Cardiac muscle cell (in vitro differentiated cells and primary cell): Measurements from ENCODE around the gene CCL21. TPM values are rescaled to one million over a fixed set of nuclear protein-coding genes. Genes with fewer than 3 reads are reported as not detected.

Experiments used
- DNase-seq, 2 donors: peaks; one replicate each; pipeline versions ENCODE4 v3.0.0 to v3.0.0-alpha.2; 2010 to 2017; ENCODE audit warnings: low read depth in 1 of 2, low spot score in 1 of 2
- H3K27ac ChIP-seq: fragments of 200-600 bp; sonication (generic); 2 replicates; pipeline ENCODE4 v1.5.1; 2016
- H3K27me3 ChIP-seq: fragments of 200-600 bp; sonication (generic); 2 replicates; pipeline ENCODE4 v1.6.0; 2016; ENCODE audit warnings: control low read depth
- H3K36me3 ChIP-seq: fragments of 200-600 bp; sonication (generic); 2 replicates; pipeline ENCODE4 v1.5.1; 2016; ENCODE audit warnings: control low read depth
- H3K4me1 ChIP-seq: fragments of 200-600 bp; sonication (generic); 2 replicates; pipeline ENCODE4 v1.8.1; 2017; ENCODE audit warnings: low read depth, mild to moderate bottlenecking, mixed run types
- H3K4me3 ChIP-seq: fragments of 200-600 bp; sonication (generic); 2 replicates; pipeline ENCODE4 v1.5.1; 2016; ENCODE audit warnings: mild to moderate bottlenecking
- H3K9me3 ChIP-seq: fragments of 200-600 bp; sonication (generic); 2 replicates; pipeline ENCODE4 v1.5.1; 2017; ENCODE audit warnings: low read depth, mild to moderate bottlenecking, control low read depth
- CTCF ChIP-seq: IDR thresholded peaks from 2 replicates; pipeline ENCODE4 v1.5.1; 2012; ENCODE audit warnings: low read depth, mild to moderate bottlenecking, low read length
- polyA plus RNA-seq: library from polyadenylated mRNA; unstranded; fragments of >200 nt; fragmentation: Nextera tagmentation; extraction: Ambion mirVana; gene quantifications from 2 replicates; pipeline ENCODE4 v1.2.1, GENCODE V29; 2016
- total RNA-seq: library from RNA; depleted of rRNA; stranded (reverse); fragments of >200 nt; gene quantifications from 2 replicates; pipeline ENCODE4 v1.2.3, GENCODE V29; 2016

The CCL21 gene
- total and polyA plus RNA-seq, 2 experiments from 2014 or later = 2.2 to 8.2 TPM

- Histone ChIP-seq H3K4me1 (no peaks in the 10 kb centered on the region), H3K27me3 (no peaks in the 10 kb centered on the region), H3K9me3 (no peaks in the 10 kb centered on the region), H3K4me3 (no peak overlapping the region), H3K36me3 (no peaks in the 10 kb centered on the region), H3K27ac (no peak overlapping the region)
- DNase-seq = no peak
- TF ChIP-seq CTCF = no peak
Observed at GRCh38 chr9:34689512-34689911, 20.4 kb downstream of the CCL21 start.

- H3K4me1 ChIP-seq = no peaks in the 10 kb centered on the region
Observed at GRCh38 chr9:34689116-34689470, 20.8 kb downstream of the CCL21 start.

GRCh38 chr9:34688329-34689115 is 21.4 kb downstream of the CCL21 start:
- Histone ChIP-seq H3K27ac (no peak overlapping the region), H3K27me3 (no peaks in the 10 kb centered on the region), H3K36me3 (no peaks in the 10 kb centered on the region), H3K4me3 (no peak overlapping the region), H3K9me3 (no peaks in the 10 kb centered on the region), H3K4me1 (no peaks in the 10 kb centered on the region)
- DNase-seq = no peak
- no peak for TF ChIP-seq CTCF

More at GRCh38 chr9:34689116-34689470, 20.8 kb downstream of the CCL21 start:
- no peaks in the 10 kb centered on the region for H3K27me3 ChIP-seq
- no peaks in the 10 kb centered on the region for H3K36me3 ChIP-seq
- H3K27ac ChIP-seq = no peak overlapping the region
- H3K4me3 ChIP-seq = no peak overlapping the region
- H3K9me3 ChIP-seq = no peaks in the 10 kb centered on the region
- TF ChIP-seq CTCF = no peak
- no peak for DNase-seq

GRCh38 chr9:34687276-34688030 is 22.5 kb downstream of the CCL21 start:
- no peak for TF ChIP-seq CTCF
- H3K27me3 ChIP-seq = no peaks in the 10 kb centered on the region
- DNase-seq = no peak
- H3K9me3 ChIP-seq = no peaks in the 10 kb centered on the region
- no peak overlapping the region for H3K27ac ChIP-seq
- H3K4me1 ChIP-seq = no peaks in the 10 kb centered on the region
- no peak overlapping the region for H3K4me3 ChIP-seq
- no peaks in the 10 kb centered on the region for H3K36me3 ChIP-seq

- Histone ChIP-seq H3K36me3 (no peaks in the 10 kb centered on the region), H3K4me1 (no peaks in the 10 kb centered on the region), H3K4me3 (no peak overlapping the region), H3K9me3 (no peaks in the 10 kb centered on the region), H3K27me3 (no peaks in the 10 kb centered on the region), H3K27ac (no peak overlapping the region)
- TF ChIP-seq CTCF = no peak
- DNase-seq = peak in 1 of 2 donors; percentile 21
Observed at GRCh38 chr9:34686732-34687131, 23.2 kb downstream of the CCL21 start.
